ENCODE measurements around the gene ATP6V1B1. TPM values are rescaled to one million over a fixed set of nuclear protein-coding genes. Genes with fewer than 3 reads are reported as not detected.

ATP6V1B1 gene
- total and polyA plus RNA-seq, 10 of the 15 experiments (the other 5 are each of a cell fraction or from before 2014, with no cell fraction given), result not detected

DNA sequence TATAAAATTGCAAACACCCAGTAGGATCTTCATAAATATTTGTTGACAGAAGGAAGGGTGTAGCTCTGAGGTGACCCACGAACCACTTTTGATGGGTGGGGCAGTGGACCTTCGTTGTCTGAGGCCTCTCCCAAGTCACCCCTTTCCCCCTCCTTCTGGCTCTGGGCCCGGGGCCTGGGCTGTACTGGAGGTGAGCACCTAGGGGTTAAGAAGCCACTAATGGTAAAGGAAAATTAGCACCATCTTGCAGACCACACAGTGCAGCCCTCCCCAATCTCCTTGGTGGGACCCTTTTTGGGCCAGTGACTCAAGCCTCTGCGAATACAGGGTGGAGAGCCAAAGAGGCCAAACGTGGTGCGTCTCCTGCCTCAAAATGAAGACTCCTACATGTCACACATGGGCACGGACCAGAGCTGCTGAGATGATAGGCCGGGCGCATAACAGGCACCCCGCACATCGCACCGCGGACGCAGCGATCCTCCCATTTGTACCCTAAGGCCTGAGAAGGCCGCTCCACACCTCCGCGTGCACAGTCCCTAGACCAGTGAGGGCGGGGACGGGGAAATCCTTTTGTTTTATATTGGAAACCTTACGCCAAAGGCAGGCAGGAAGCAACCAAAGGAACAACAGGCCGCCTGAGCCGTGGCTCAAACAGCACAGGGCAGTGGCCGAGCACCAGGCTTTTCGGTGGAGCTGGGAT, 31.9 kb upstream of the ATP6V1B1 start:
- H3K9me3 ChIP-seq (replicated peaks; ENCODE audit: control insufficient read depth, insufficient read depth, low read length), result no peaks in the 10 kb centered on the region
- in situ Hi-C loops (cut with MboI) (no loop called here), intact Hi-C loops (cut with micrococcal nuclease; ENCODE audit: unreplicated experiment) (loop anchor here (1.0 kb wide), 1 partner anchor 35 kb away; no protein-coding TSS in a partner anchor)
- DNase-seq (ENCODE audit: low read depth, low spot score) (no peak), ATAC-seq (no peak), FAIRE-seq (no peak)
- 44% methylated on average over 25 of the region's 25 CpGs for WGBS (ENCODE audit: insufficient coverage, insufficient replicate concordance, low lambda C conversion rate, missing lambda C conversion rate)
- no peak for TF ChIP-seq SPI1 (IDR thresholded peaks at IDR 0.05; ENCODE audit: borderline replicate concordance, insufficient read depth, low read depth, low read length)
- no peak for TF ChIP-seq MEF2B (IDR thresholded peaks at IDR 0.05; ENCODE audit: partially characterized antibody, poor library complexity, severe bottlenecking)
- TF ChIP-seq, protein P1, sequence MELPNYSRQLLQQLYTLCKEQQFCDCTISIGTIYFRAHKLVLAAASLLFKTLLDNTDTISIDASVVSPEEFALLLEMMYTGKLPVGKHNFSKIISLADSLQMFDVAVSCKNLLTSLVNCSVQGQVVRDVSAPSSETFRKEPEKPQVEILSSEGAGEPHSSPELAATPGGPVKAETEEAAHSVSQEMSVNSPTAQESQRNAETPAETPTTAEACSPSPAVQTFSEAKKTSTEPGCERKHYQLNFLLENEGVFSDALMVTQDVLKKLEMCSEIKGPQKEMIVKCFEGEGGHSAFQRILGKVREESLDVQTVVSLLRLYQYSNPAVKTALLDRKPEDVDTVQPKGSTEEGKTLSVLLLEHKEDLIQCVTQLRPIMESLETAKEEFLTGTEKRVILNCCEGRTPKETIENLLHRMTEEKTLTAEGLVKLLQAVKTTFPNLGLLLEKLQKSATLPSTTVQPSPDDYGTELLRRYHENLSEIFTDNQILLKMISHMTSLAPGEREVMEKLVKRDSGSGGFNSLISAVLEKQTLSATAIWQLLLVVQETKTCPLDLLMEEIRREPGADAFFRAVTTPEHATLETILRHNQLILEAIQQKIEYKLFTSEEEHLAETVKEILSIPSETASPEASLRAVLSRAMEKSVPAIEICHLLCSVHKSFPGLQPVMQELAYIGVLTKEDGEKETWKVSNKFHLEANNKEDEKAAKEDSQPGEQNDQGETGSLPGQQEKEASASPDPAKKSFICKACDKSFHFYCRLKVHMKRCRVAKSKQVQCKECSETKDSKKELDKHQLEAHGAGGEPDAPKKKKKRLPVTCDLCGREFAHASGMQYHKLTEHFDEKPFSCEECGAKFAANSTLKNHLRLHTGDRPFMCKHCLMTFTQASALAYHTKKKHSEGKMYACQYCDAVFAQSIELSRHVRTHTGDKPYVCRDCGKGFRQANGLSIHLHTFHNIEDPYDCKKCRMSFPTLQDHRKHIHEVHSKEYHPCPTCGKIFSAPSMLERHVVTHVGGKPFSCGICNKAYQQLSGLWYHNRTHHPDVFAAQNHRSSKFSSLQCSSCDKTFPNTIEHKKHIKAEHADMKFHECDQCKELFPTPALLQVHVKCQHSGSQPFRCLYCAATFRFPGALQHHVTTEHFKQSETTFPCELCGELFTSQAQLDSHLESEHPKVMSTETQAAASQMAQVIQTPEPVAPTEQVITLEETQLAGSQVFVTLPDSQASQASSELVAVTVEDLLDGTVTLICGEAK (IDR thresholded peaks at IDR 0.05; ENCODE audit: borderline replicate concordance), result no peak
- TF ChIP-seq, protein P2, sequence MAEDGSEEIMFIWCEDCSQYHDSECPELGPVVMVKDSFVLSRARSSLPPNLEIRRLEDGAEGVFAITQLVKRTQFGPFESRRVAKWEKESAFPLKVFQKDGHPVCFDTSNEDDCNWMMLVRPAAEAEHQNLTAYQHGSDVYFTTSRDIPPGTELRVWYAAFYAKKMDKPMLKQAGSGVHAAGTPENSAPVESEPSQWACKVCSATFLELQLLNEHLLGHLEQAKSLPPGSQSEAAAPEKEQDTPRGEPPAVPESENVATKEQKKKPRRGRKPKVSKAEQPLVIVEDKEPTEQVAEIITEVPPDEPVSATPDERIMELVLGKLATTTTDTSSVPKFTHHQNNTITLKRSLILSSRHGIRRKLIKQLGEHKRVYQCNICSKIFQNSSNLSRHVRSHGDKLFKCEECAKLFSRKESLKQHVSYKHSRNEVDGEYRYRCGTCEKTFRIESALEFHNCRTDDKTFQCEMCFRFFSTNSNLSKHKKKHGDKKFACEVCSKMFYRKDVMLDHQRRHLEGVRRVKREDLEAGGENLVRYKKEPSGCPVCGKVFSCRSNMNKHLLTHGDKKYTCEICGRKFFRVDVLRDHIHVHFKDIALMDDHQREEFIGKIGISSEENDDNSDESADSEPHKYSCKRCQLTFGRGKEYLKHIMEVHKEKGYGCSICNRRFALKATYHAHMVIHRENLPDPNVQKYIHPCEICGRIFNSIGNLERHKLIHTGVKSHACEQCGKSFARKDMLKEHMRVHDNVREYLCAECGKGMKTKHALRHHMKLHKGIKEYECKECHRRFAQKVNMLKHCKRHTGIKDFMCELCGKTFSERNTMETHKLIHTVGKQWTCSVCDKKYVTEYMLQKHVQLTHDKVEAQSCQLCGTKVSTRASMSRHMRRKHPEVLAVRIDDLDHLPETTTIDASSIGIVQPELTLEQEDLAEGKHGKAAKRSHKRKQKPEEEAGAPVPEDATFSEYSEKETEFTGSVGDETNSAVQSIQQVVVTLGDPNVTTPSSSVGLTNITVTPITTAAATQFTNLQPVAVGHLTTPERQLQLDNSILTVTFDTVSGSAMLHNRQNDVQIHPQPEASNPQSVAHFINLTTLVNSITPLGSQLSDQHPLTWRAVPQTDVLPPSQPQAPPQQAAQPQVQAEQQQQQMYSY (CRISPR knock-in tag; IDR thresholded peaks at IDR 0.05), result no peak
- TF ChIP-seq, protein P3, sequence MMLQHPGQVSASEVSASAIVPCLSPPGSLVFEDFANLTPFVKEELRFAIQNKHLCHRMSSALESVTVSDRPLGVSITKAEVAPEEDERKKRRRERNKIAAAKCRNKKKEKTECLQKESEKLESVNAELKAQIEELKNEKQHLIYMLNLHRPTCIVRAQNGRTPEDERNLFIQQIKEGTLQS (IDR thresholded peaks at IDR 0.05; ENCODE audit: borderline replicate concordance, extremely low read depth, low read depth, low read length), result no peak
- no peak for TF ChIP-seq MXI1 (IDR thresholded peaks at IDR 0.05; ENCODE audit: low read depth, low read length)
- H3K27me3 ChIP-seq (replicated peaks in 1 of 2; ENCODE audit: control insufficient read depth in 2 of 2, insufficient read depth in 2 of 2, low read length in 1 of 2), result peaks cover 34 to 62% of the 10 kb centered on the region in 2 experiments
- POLR2A ChIA-PET, result no interaction called here
- BruUV-seq (replicated peaks), result no TSS peak
- no peaks in the 10 kb centered on the region for H3K79me2 ChIP-seq (ENCODE audit: control insufficient read depth, insufficient read depth, low read length)
- H3K4me2 ChIP-seq (ENCODE audit: control insufficient read depth, insufficient read depth), result no peak overlapping the region
- SMC1A ChIA-PET (ENCODE audit: uncharacterized antibody, unreplicated experiment), result no interaction called here
- H3K4me3 ChIP-seq, result no peak overlapping the region
- no peaks in the 10 kb centered on the region for H3K36me3 ChIP-seq (ENCODE audit: control insufficient read depth in 2 of 2, insufficient read depth in 2 of 2, low read length in 1 of 2)
- H4K20me1 ChIP-seq (ENCODE audit: control insufficient read depth, insufficient read depth), result no peaks in the 10 kb centered on the region
- RAD21 ChIA-PET (ENCODE audit: unreplicated experiment), result no interaction called here
- no peak overlapping the region for H3K9ac ChIP-seq (ENCODE audit: control insufficient read depth, insufficient read depth, low read length)
- H3K27ac ChIP-seq (ENCODE audit: control insufficient read depth, insufficient read depth), result no peak overlapping the region
- CTCF ChIA-PET, result interaction anchor here (0.6 to 1.6 kb wide), 2 partner anchors 17 to 45 kb away, joined by 3 read pairs; no protein-coding TSS in a partner anchor
- H2AFZ ChIP-seq (ENCODE audit: control insufficient read depth, low read depth, low read length), result no peak overlapping the region
- no peaks in the 10 kb centered on the region for H3K4me1 ChIP-seq (ENCODE audit: control insufficient read depth, insufficient read depth, low read length)

Data from GM12878 (cell line).